Measurements from ENCODE around the gene ZNF385A. TPM values are rescaled to one million over a fixed set of nuclear protein-coding genes. Genes with fewer than 3 reads are reported as not detected.

ZNF385A gene
- total RNA-seq, 1 experiment from 2014 or later, result 5.9 TPM

DNA sequence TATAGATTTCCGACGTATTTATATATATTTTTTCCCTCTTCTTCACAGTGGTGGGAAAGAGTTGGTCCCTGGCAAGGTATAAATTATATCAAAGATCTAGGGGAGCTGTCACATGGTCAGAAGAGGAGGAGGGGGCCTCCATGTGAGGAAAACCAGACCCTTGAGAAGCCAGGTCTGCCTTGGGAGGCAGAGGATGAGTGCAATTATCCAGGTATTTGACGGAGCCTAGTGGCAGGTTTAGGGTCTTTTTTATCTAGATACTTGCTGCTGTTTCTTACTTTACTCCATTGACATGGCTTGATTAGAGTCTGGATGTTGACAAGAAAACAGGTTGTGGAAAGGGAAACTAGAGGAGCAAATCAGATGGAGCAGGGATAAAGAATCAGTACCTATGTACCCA is 54.1 kb downstream of the ZNF385A start:
- intact Hi-C loops (cut with micrococcal nuclease; ENCODE audit: unreplicated experiment), result no loop called here
- Histone ChIP-seq H3K4me3 (ENCODE audit: low read depth in 2 of 2, low read length in 2 of 2) (no peak overlapping the region), H3K4me1 (ENCODE audit: control insufficient read depth, insufficient read depth, low read length) (peaks cover 24% of the 10 kb centered on the region), H3K27ac (ENCODE audit: low read length) (peak overlapping the region; percentile 34; the same call in 1 of the 2 replicates), H3K9me3 (ENCODE audit: control insufficient read depth, insufficient read depth, low read depth, low read length) (no peaks in the 10 kb centered on the region), H3K27me3 (ENCODE audit: control insufficient read depth, insufficient read depth, low read length) (no peaks in the 10 kb centered on the region), H3K36me3 (ENCODE audit: control insufficient read depth, insufficient read depth, low read length) (no peaks in the 10 kb centered on the region; the same call in none of the 2 replicates)
- no peak for DNase-seq (ENCODE audit: low read depth, low spot score)
- no peak for ATAC-seq
- TF ChIP-seq TCF7L2 (IDR thresholded peaks at IDR 0.05; ENCODE audit: low read depth, low read length) (no peak), REST (IDR thresholded peaks at IDR 0.05; ENCODE audit: insufficient read depth in 1 of 2, low read depth in 2 of 2, low read length in 1 of 2) (no peak), CTCF (IDR thresholded peaks at IDR 0.05) (no peak), SIN3A (IDR thresholded peaks at IDR 0.05; ENCODE audit: borderline replicate concordance, insufficient read depth, low read depth, low read length) (no peak), POLR2AphosphoS5 (IDR thresholded peaks at IDR 0.05; ENCODE audit: low read depth, low read length) (no peak)
- in situ Hi-C loops (cut with HindIII; ENCODE audit: low pct_unique_long_range_greater_than_20kb, low sequenced_read_pairs), result no loop called here
- ChIA-PET CTCF (no interaction called here), POLR2A (no interaction called here)
- no TSS peak for BruUV-seq (replicated peaks)

DNA sequence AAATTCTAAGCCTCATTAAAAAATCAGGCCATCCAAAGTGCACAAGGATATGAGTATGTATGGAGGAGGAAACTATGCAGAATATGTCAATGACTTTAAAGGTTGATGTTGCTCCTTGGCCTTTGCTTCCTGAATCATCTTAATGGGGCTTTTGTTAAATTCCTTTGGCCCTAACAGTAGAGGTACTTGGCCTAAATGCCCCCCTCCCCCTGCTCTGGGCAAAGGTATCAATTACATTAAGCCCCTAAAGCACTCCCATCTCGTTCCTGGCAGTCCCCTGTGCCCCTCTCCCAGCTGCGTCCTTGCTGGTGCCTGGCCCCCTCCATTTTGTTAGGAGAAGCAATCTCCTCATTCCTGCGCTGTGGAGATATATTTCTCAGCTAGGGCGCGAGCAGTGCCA is 54.8 kb downstream of the ZNF385A start:
- Histone ChIP-seq H3K27ac (ENCODE audit: low read length) (no peak overlapping the region), H3K4me1 (ENCODE audit: control insufficient read depth, insufficient read depth, low read length) (peaks cover 24% of the 10 kb centered on the region), H3K27me3 (ENCODE audit: control insufficient read depth, insufficient read depth, low read length) (no peaks in the 10 kb centered on the region), H3K4me3 (ENCODE audit: low read depth in 2 of 2, low read length in 2 of 2) (no peak overlapping the region), H3K9me3 (ENCODE audit: control insufficient read depth, insufficient read depth, low read depth, low read length) (no peaks in the 10 kb centered on the region), H3K36me3 (ENCODE audit: control insufficient read depth, insufficient read depth, low read length) (peaks cover 3% of the 10 kb centered on the region)
- CTCF ChIA-PET, result no interaction called here
- ATAC-seq (no peak), DNase-seq (ENCODE audit: low read depth, low spot score) (no peak)
- intact Hi-C loops (cut with micrococcal nuclease; ENCODE audit: unreplicated experiment) (no loop called here), in situ Hi-C loops (cut with HindIII; ENCODE audit: low pct_unique_long_range_greater_than_20kb, low sequenced_read_pairs) (no loop called here)
- no TSS peak for BruUV-seq (replicated peaks)
- no peak for TF ChIP-seq REST (IDR thresholded peaks at IDR 0.05; ENCODE audit: insufficient read depth in 1 of 2, low read depth in 2 of 2, low read length in 1 of 2)
- TF ChIP-seq CTCF (IDR thresholded peaks at IDR 0.05), result no peak
- no peak for TF ChIP-seq TCF7L2 (IDR thresholded peaks at IDR 0.05; ENCODE audit: low read depth, low read length)
- no peak for TF ChIP-seq POLR2AphosphoS5 (IDR thresholded peaks at IDR 0.05; ENCODE audit: low read depth, low read length)
- TF ChIP-seq SIN3A (IDR thresholded peaks at IDR 0.05; ENCODE audit: borderline replicate concordance, insufficient read depth, low read depth, low read length), result no peak
- POLR2A ChIA-PET, result no interaction called here

Measured in Panc1 (cell line).